Peyer's patch (tissue), 4 donors: ENCODE data around the gene PLA2G4A. TPM values are rescaled to one million over a fixed set of nuclear protein-coding genes. Genes with fewer than 3 reads are reported as not detected.
A peak's percentile ranks its signal among the peaks of the same experiment; 100 is the strongest.

Experiments used
- DNase-seq, 3 donors: peaks; one replicate each; pipeline ENCODE4 v3.0.0-alpha.2; 2017 to 2019
- H3K27ac ChIP-seq, 4 donors: fragments of 200-600 bp; sonication (generic); one replicate each; pipeline ENCODE4 v1.5.1; 2016 to 2019
- H3K27me3 ChIP-seq, 2 donors: fragments of 200-600 bp; sonication (generic); one replicate each; pipeline ENCODE4 v1.5.1; 2019
- H3K36me3 ChIP-seq, 3 donors: fragments of 200-600 bp; sonication (generic); one replicate each; pipeline ENCODE4 v1.5.1; 2016 to 2019
- H3K4me1 ChIP-seq, 4 donors: fragments of 200-600 bp; sonication (generic); one replicate each; pipeline ENCODE4 v1.5.1; 2016 to 2019
- H3K4me3 ChIP-seq, 4 donors: fragments of 200-600 bp; sonication (generic); 1 replicate in 3 of 4; 2 replicates in 1 of 4; pipeline ENCODE4 v1.5.1; 2016 to 2019; ENCODE audit warnings: mild to moderate bottlenecking in 1 of 4
- H3K9me3 ChIP-seq, 4 donors: fragments of 200-600 bp; sonication (generic); one replicate each; pipeline ENCODE4 v1.5.1; 2016 to 2019; ENCODE audit warnings: mild to moderate bottlenecking in 1 of 4
- CTCF ChIP-seq, 6 experiments: fragments of 450-650 bp in 4 of 6; fragments of 200-600 bp in 2 of 6; sonication (generic) in 1 of 6; IDR thresholded peaks; one replicate each; pipeline ENCODE4 v1.5.1; 2017 to 2019; ENCODE audit warnings: antibody characterized with exemption in 6 of 6, mild to moderate bottlenecking in 3 of 6, moderate library complexity in 1 of 6
- POLR2A ChIP-seq, 2 donors: fragments of 450-650 bp; IDR thresholded peaks; one replicate each; pipeline ENCODE4 v1.5.1; 2017; ENCODE audit warnings: antibody characterized with exemption in 2 of 2, mild to moderate bottlenecking in 2 of 2, moderate library complexity in 2 of 2
- total RNA-seq, 4 donors: library from RNA; depleted of rRNA; stranded (reverse); fragments of >200 nt; gene quantifications; one replicate each; pipeline ENCODE4 v1.1.0, GENCODE V29; 2016

The PLA2G4A gene
- total RNA-seq, 4 donors from 2014 or later: 7.0 to 8.3 (median 7.6) TPM

- no peak for TF ChIP-seq CTCF (IDR thresholded peaks at IDR 0.05)
- no peak for TF ChIP-seq POLR2A (IDR thresholded peaks at IDR 0.05)
- H3K27ac ChIP-seq: no peak overlapping the region
- no peaks in the 10 kb centered on the region for H3K36me3 ChIP-seq
- DNase-seq: no peak
- H3K4me1 ChIP-seq: peaks cover 0 to 7% (median 0%) of the 10 kb centered on the region in 4 donors
- H3K9me3 ChIP-seq: no peaks in the 10 kb centered on the region
- no peaks in the 10 kb centered on the region for H3K27me3 ChIP-seq
- no peak overlapping the region for H3K4me3 ChIP-seq
These were observed 158.3 kb downstream of the PLA2G4A start for GRCh38 chr1:186987065-186987464.

GRCh38 chr1:186987769-186988168 lies 159.0 kb downstream of the PLA2G4A start:
- Histone ChIP-seq H3K9me3 (no peaks in the 10 kb centered on the region), H3K4me3 (no peak overlapping the region), H3K36me3 (no peaks in the 10 kb centered on the region), H3K27me3 (no peaks in the 10 kb centered on the region), H3K27ac (no peak overlapping the region), H3K4me1 (peaks cover 0 to under 1% (median 0%) of the 10 kb centered on the region in 4 donors)
- TF ChIP-seq CTCF (IDR thresholded peaks at IDR 0.05): peak in 1 of 6 experiments; percentile 9
- no peak for TF ChIP-seq POLR2A (IDR thresholded peaks at IDR 0.05)
- DNase-seq: no peak

GRCh38 chr1:186993996-186994395 lies 165.2 kb downstream of the PLA2G4A start:
- no peaks in the 10 kb centered on the region for H3K4me1 ChIP-seq
- no peaks in the 10 kb centered on the region for H3K27me3 ChIP-seq
- no peaks in the 10 kb centered on the region for H3K36me3 ChIP-seq
- H3K4me3 ChIP-seq: no peak overlapping the region
- no peak for DNase-seq
- H3K27ac ChIP-seq: no peak overlapping the region
- TF ChIP-seq POLR2A (IDR thresholded peaks at IDR 0.05) (no peak), CTCF (IDR thresholded peaks at IDR 0.05) (no peak)
- H3K9me3 ChIP-seq: no peaks in the 10 kb centered on the region

GRCh38 chr1:186994897-186995296 lies 166.1 kb downstream of the PLA2G4A start:
- H3K9me3 ChIP-seq: no peaks in the 10 kb centered on the region
- DNase-seq: no peak
- no peak overlapping the region for H3K4me3 ChIP-seq
- no peaks in the 10 kb centered on the region for H3K4me1 ChIP-seq
- no peaks in the 10 kb centered on the region for H3K27me3 ChIP-seq
- no peak overlapping the region for H3K27ac ChIP-seq
- H3K36me3 ChIP-seq: no peaks in the 10 kb centered on the region
- no peak for TF ChIP-seq CTCF (IDR thresholded peaks at IDR 0.05)
- TF ChIP-seq POLR2A (IDR thresholded peaks at IDR 0.05): no peak

GRCh38 chr1:186996816-186997215 lies 168.1 kb downstream of the PLA2G4A start:
- no peak for TF ChIP-seq CTCF (IDR thresholded peaks at IDR 0.05)
- no peak for TF ChIP-seq POLR2A (IDR thresholded peaks at IDR 0.05)
- H3K27ac ChIP-seq: no peak overlapping the region
- H3K4me1 ChIP-seq: no peaks in the 10 kb centered on the region
- H3K27me3 ChIP-seq: no peaks in the 10 kb centered on the region
- no peaks in the 10 kb centered on the region for H3K36me3 ChIP-seq
- no peak for DNase-seq
- no peak overlapping the region for H3K4me3 ChIP-seq
- no peaks in the 10 kb centered on the region for H3K9me3 ChIP-seq

- TF ChIP-seq POLR2A (IDR thresholded peaks at IDR 0.05): no peak
- TF ChIP-seq CTCF (IDR thresholded peaks at IDR 0.05): no peak
- DNase-seq: no peak
- no peaks in the 10 kb centered on the region for H3K36me3 ChIP-seq
- H3K27me3 ChIP-seq: no peaks in the 10 kb centered on the region
- no peaks in the 10 kb centered on the region for H3K4me1 ChIP-seq
- no peak overlapping the region for H3K4me3 ChIP-seq
- no peak overlapping the region for H3K27ac ChIP-seq
- no peaks in the 10 kb centered on the region for H3K9me3 ChIP-seq
These were observed 169.1 kb downstream of the PLA2G4A start for GRCh38 chr1:186997877-186998276.
